GM19467 (cell line): ENCODE data around the gene MYH13.
"Not testable (repeated sequence)": the region's sequence is repeated elsewhere in the genome, so short reads cannot be mapped to it uniquely, and the experiment has no call there.

Source experiments
- ATAC-seq: cut with Tn5 transposase; IDR thresholded peaks from one replicate; pipeline ENCODE4 v1.9.1; 2021; ENCODE audit warnings: mild to moderate bottlenecking, moderate library complexity; ENCODE audit not compliant: unreplicated experiment

The MYH13 gene

DNA sequence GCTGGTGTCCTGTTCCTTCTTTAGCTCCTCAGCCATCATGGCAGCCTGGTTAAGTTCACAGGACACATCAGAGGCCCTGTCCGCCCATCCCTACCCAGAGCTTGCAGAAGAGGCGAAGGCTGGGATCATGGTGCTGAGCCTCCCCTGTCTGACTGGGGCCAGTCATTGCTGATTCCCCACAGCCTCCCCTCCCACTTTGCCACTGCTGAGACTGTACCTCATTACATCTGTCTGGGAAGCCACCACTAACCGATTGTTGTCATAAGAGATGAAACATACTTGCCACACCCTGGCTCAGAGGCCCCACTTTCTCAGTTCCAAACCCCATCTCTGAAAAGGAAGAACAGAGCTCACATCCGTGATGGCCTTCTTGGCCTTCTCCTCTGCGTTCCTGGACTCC, 66.2 kb downstream of the MYH13 start:
- no peak for ATAC-seq

GRCh38 chr17:10305398-10305797, 67.4 kb downstream of the MYH13 start:
- no peak for ATAC-seq

DNA sequence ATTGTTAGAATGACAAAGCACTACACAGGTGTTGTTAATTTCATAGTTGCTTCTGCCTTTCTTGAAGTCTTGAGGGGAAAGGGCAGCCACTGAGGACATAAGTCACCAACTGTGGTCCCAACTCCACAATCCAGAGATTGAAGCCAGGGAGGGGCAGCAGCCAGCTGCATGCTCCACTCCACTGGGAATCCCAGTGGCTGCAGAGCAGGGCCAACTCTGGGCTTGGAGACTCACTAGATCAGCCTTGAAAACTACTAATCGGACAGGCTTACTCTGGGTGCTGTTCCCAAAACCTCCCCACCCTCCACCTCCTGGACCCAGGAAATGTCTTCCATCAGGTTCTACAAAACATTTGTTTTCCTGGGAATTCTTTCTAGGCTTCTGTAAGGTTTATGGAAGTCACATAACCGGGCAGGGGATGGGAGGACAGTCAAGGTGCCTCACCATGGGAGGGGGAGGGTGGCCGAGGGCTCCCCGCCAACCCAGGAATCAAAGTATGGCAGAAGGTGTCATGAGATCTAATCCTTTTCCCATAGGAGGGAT, 68.0 kb downstream of the MYH13 start:
- no peak for ATAC-seq

DNA sequence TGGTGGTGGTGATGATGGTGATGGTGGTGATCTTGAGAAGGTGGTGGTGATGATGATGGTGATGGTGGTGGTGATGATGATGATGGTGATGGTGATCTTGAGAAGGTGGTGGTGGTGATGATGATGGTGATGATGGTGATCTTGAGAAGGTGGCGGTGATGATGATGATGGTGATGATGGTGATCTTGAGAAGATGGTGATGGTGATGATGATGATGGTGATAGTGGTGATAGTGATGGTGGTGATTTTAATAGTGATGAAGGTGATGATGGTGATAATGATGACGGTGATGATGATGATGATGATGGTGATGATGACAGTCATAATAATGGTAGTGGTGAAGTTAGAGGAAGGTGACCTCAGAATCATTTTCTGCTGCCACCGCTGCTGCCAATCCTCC, 75.1 kb downstream of the MYH13 start:
- no peak for ATAC-seq

DNA sequence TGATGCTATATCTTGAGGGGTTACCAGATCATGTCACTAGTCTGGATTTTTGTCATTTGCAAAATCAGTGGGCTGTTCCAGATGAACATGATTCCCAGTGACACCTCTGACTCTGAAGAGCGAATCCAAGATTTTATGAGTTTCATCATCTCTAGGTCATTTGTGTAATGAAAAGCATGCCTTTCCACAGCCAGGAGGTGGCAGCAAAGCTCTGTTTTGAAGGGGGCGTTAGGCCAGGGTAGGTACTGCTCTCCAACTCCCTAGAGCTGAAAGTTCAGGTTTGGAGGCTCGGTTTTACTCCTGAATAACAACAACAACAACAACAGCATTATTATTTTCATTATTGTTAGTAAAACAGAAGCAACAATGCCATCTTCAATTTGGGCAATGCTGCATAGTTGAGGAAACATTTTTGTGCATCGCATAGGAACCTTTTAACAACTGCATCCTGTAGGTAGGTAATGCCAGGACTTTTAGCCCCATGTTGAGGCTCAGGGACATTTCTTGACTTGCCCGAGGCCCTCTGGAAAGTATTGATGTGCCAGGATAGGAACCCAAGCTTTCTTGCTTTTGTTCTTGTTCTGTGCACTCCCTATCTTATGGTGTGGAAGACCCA, 77.0 kb downstream of the MYH13 start:
- ATAC-seq: no peak

GRCh38 chr17:10294180-10294579, 78.6 kb downstream of the MYH13 start:
- ATAC-seq: no peak

DNA sequence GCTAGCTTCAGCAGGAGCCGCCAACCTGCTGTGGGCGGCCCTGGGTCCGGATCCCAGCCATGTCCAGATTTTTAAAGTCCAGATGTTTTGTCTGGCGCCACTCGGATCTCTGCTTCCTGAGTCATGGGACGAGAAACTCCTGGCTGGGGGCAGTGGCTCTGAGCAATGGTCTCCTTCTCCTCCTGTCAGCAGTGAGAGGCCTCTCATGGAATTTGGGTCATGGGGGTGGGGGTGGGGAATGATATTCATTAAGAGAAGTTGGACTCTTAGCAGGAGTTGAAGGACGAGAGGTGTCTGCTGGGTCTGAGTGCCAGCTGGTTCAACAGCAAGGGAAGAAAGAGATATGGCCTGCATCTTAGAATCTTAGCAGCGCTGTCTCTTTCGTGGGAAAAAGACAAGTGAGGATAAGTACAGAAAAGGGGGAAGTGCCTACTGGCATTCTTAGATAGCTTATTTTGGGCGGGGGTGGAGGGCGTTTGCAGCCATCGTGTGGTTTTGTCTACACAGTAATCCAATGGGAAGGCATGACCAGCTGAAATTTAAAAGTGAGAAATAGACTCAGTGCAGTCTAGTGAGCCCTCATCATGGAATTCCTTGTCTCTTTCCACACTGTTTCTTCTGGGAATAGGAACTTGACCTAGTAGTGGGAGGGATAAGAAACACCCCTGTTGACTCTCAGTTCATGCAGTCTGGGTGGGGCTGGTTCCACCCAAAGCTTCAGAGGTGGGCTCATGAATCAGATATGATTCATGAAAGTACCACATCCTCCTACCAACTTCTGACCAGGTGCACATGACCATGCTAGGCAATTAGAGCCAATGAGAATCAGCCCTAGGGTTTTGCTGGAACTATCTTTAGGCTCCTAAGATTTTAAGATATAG, 80.5 kb downstream of the MYH13 start:
- no peak for ATAC-seq

GRCh38 chr17:10291576-10291975, 81.2 kb downstream of the MYH13 start:
- not testable (repeated sequence) for ATAC-seq

DNA sequence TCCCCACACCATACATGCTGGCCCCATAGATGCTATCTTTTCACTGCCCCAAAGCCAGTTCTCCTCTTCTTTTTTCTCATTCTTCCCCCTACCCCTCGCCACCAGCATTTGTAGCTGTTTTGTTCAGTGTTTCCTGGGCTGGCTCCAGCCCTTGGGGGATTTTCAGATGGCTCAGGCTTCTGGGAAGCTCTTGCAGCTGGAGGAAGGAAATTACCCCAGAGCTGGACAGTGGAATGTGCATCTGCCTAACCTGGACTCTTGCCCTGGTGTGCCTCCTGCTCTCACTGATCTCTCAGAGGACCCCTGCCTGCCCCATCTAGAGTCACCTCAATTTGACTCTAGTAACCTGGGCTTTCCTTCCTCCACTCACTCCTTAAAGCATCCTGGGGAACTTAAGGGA, 82.8 kb downstream of the MYH13 start:
- no peak for ATAC-seq

DNA sequence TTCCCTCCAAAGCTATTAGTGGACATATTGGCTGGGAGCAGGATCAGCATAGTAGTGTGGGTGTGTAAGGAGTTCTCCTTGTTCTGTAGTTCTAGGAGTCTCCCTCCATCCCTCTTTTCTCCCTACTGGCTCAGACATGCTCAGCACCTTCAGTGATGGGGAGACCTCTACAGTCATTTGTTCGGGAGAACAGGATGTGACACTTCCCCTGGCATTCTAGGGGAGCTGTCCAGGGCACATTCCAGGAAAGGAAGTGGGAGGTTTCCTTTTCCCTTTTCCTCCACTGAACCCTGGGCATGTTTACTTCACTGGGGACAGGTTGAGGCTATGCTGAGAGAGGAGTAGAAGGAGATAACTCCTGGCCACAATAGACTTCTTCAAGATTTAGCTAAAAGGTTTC, 86.5 kb downstream of the MYH13 start:
- no peak for ATAC-seq

DNA sequence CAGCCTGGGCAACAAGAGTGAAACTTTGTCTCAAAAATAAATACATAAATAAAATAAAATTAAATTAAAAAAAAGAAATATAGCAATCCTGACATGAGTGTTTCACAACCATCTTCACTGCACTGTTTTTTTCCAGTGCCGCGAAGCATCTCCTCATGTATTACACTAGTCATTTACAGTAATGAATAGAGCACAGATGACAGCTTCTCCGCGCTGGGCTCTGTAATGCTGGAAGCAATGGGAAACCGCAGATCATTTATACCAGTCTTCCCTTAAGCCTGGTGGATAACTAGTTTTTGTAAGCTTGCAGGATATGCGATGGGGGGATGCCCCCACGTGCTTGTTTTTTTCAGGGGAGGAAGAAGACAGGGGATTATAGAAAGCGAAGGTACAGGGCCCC, 86.9 kb downstream of the MYH13 start:
- no peak for ATAC-seq

DNA sequence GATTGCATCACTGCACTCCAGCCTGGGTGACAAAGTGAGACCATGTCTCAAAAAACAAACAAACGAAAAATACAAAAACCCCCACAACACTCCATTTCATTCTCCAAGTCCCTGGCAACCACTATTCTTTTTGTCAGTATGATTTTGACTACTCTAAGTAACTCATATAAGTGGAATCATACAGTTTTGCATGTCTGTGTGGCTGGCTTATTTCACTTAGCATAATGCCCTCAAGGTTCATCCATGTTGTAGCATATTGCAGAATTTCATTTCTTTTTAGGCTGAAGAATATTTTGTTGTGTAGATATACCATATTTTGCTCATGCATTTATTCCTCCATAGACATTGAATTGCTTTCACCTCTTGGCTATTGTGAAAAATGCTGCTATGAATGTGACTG, 92.7 kb downstream of the MYH13 start:
- ATAC-seq: no peak

- ATAC-seq: no peak
Measured at GRCh38 chr17:10278218-10278617, 94.6 kb downstream of the MYH13 start.

GRCh38 chr17:10276436-10276835, 96.4 kb downstream of the MYH13 start:
- no peak for ATAC-seq

DNA sequence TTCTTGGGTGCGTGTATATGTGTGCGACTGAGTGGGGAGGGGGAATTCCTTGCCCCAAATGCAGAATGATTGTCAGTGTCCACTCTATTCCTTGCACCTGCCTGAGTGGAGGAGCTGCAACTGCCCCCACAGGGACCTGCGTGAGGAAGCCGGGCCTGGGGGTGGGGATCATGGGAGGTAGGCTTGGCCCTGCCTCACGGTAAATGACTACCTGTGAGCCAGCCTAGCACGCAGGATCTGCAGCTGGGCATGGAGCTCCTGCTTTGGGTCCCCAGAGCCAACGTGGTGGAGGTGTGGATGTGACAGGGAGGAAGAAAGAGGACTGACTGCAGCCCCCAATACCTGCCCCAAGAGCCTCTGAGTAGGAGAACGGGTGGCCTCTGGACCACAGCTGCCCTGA, 97.4 kb downstream of the MYH13 start:
- no peak for ATAC-seq

GRCh38 chr17:10271106-10271562, 101.7 kb downstream of the MYH13 start:
- ATAC-seq: no peak

GRCh38 chr17:10270258-10270657, 102.5 kb downstream of the MYH13 start:
- ATAC-seq: no peak

DNA sequence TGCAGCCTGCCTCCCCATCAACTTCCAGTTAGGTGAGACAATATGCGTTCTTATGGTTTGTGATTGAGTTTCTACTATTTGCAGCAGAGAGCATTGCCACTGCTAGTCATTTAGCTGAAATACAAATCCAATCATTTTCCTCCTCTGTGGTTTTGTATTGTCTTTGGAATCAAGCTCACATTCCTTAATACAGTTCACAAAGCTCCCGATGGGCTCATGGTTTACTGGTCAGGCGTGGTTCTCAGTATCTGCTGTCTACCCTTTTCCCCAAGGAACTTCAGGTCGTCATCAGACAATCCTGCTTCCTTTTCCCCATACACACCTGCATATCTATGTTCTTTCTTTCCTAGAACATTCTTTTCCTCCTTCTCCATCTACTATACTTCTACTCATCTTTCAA, 104.8 kb downstream of the MYH13 start:
- no peak for ATAC-seq

DNA sequence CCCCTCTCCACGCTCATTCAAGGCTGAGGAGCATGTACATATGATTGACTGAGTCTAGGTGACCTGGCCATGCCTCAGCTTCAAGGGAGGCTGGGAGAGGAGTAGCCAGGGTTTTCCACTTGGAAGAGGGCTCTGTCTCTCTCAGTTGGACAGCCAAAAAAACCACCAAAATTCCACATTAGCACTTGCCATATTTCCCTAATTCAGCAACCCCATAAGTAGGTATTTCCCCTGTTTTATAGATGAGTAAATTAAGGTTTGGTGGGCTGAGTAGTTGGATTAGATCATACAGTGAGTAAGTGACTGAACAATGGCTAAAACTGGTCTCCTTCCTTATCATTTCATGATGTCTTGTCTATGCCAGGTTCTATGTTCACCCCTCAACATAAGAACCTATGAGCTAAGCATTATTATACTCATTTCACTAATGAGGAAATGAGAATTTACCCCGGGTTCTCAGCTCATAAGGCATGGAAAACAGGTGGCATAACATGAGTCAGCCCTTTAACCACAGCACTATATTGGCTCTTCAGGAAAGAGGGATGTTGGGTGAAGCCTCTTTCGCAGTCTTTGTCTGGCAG, 106.4 kb downstream of the MYH13 start:
- no peak for ATAC-seq

GRCh38 chr17:10265100-10265810, 107.6 kb downstream of the MYH13 start:
- no peak for ATAC-seq

DNA sequence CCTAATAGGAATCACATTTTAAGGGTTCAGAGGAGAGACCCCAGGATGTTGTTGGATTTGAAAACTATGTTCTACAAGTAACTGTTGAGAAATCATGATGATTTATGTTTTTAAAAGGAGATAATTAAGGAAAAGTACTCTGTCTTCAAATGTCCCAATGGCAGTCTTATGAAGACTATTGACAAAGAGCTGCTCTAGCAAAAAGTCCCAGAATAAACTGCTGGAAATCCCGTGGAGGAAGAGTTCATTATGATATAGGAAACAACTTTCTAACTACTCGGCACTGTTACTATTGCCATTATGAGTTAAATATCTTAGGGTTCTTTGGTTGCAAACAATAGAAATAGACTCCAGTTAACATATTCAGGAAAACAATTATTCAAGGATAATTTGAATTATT, 108.8 kb downstream of the MYH13 start:
- no peak for ATAC-seq
